Aorta (tissue), 5 donors: ENCODE measurements around the gene GLE1. TPM values are rescaled to one million over a fixed set of nuclear protein-coding genes. Genes with fewer than 3 reads are reported as not detected.

Source experiments
- ATAC-seq: fragments of 200-7000 bp; cut with Tn5 transposase; one replicate; pipeline ENCODE4 v1.9.1; 2022; ENCODE audit warnings: moderate library complexity; ENCODE audit not compliant: low FRiP score
- DNase-seq, 2 donors: peaks; one replicate each; pipeline ENCODE4 v3.0.0-alpha.2; 2020
- H3K27ac ChIP-seq, 2 donors: one replicate each; pipeline ENCODE4 v1.5.1; 2013; ENCODE audit warnings: low read length in 2 of 2, mild to moderate bottlenecking in 2 of 2, moderate library complexity in 2 of 2, control low read depth in 1 of 2, inconsistent platforms in 1 of 2, low read depth in 1 of 2
- H3K27me3 ChIP-seq, 2 donors: one replicate each; pipeline ENCODE4 v1.6.1; 2013; ENCODE audit warnings: control low read depth in 1 of 2, low read length in 1 of 2, mild to moderate bottlenecking in 1 of 2, moderate library complexity in 1 of 2; ENCODE audit not compliant: insufficient read depth in 2 of 2, control insufficient read depth in 1 of 2
- H3K36me3 ChIP-seq, 2 donors: one replicate each; pipeline ENCODE4 v1.6.1; 2013; ENCODE audit warnings: control low read depth in 1 of 2, low read length in 1 of 2, mild to moderate bottlenecking in 1 of 2; ENCODE audit not compliant: insufficient read depth in 2 of 2, control insufficient read depth in 1 of 2
- H3K4me1 ChIP-seq, 2 donors: one replicate each; pipeline ENCODE4 v1.6.1; 2013; ENCODE audit warnings: low read length in 2 of 2, control low read depth in 1 of 2, mild to moderate bottlenecking in 1 of 2, moderate library complexity in 1 of 2; ENCODE audit not compliant: insufficient read depth in 2 of 2, control insufficient read depth in 1 of 2
- H3K4me3 ChIP-seq, 2 donors: one replicate each; pipeline ENCODE4 v1.5.1; 2013; ENCODE audit warnings: low read length in 2 of 2, control low read depth in 1 of 2, mild to moderate bottlenecking in 1 of 2
- H3K9me3 ChIP-seq: one replicate; pipeline ENCODE4 v1.6.1; 2013; ENCODE audit warnings: mild to moderate bottlenecking, low read length; ENCODE audit not compliant: control insufficient read depth
- WGBS, 2 donors: extraction: QIAGEN DNeasy Blood & Tissue Kit; methylation state at CpG; one replicate each; pipeline ENCODE4 v1.1.7; 2013; 5-methylcytosine and 5-hydroxymethylcytosine counted together
- intact Hi-C, 2 donors: fragments of 100-400 bp; cut with DNase I; formaldehyde crosslinking; loops; one replicate each; pipeline versions ENCODE4 v1.14.2 to v1.15.0; 2022
- long read RNA-seq, 2 donors: library from polyadenylated mRNA; unstranded; transcript quantifications; one replicate each; pipeline ENCODE4 v2.0.0, GENCODE V29; 2020 to 2021
- polyA plus RNA-seq, 2 donors: library from polyadenylated mRNA; stranded (reverse); fragments of 200-250 nt; gene quantifications; one replicate each; pipeline ENCODE4 v1.2.3, GENCODE V29; 2013
- total RNA-seq, 2 donors: library from RNA; stranded (reverse); fragmentation: NEBNext Ultra II Directional; extraction: Animal tissue kit (Norgen Biotek cat#: 25700); gene quantifications; one replicate each; pipeline ENCODE4 v1.2.1, GENCODE V29; 2021
- donor health status: healthy with polysubstance abuse.
- donor health status: Bipolar disorder and iron deficiency.
- donor health status: DM: no; HTN: no; CAD: no.
- donor health status: DM: no; HTN: no; CAD: no.
- donor health status: DM: yes; HTN: yes; CAD: no.

The GLE1 gene
- total RNA-seq, result 10 to 100 TPM; 13.5 to 17.3 TPM
- 10 to 100 TPM in 1 of 2 donors, 1 to 10 TPM in 1; 6.9 to 12.2 TPM for polyA plus RNA-seq
- long read RNA-seq, donor 1, transcript GLE1-201 (16 exons, 3,321 nt), result major isoform, 21 of 37 reads
- long read RNA-seq, donor 1, partial matches to known transcripts, result 8 of 37 reads
- long read RNA-seq, donor 1, other reads (novel, unspliced or antisense), result 7 of 37 reads
- long read RNA-seq, donor 2, transcript GLE1-201 (16 exons, 3,321 nt), result major isoform, 12 of 20 reads
- long read RNA-seq, donor 2, partial matches to known transcripts, result 1 of 20 reads
- long read RNA-seq, donor 2, other reads (novel, unspliced or antisense), result 7 of 20 reads

- 0% methylated on average over 63 to 64 of the region's 64 CpGs for WGBS, 2 donors
Observed at GRCh38 chr9:128504485-128505413, at the start of gene GLE1. Gene GLE1, plus strand, starts transcription at chr9:128504719. Its CDS starts 87 bp downstream, at chr9:128504806.

GRCh38 chr9:128454991-128455390, 49.5 kb upstream of the GLE1 start:
- Histone ChIP-seq H3K4me1 (no peaks in the 10 kb centered on the region), H3K27ac (no peak overlapping the region), H3K36me3 (no peaks in the 10 kb centered on the region), H3K27me3 (no peaks in the 10 kb centered on the region), H3K9me3 (no peaks in the 10 kb centered on the region), H3K4me3 (no peak overlapping the region)
- intact Hi-C loops, result loop anchor here in 1 of 2 donors (5.0 kb wide), 1 partner anchor 47 kb away; the partner anchor contains the start of gene GLE1
- 83 to 85% methylated on average over 14 of the region's 14 CpGs for WGBS, 2 donors
- ATAC-seq (no peak), DNase-seq (no peak)

More at GRCh38 chr9:128504485-128505413, at the start of gene GLE1:
- no peaks in the 10 kb centered on the region for H3K9me3 ChIP-seq
- DNase-seq (peak; percentile 97 to 99), ATAC-seq (peak; percentile 98)
- H3K27ac ChIP-seq, result peak within 1 kb of the TSS in 1 of 2 donors; percentile 66
- H3K36me3 ChIP-seq, result no peaks in the 10 kb centered on the region
- peak within 1 kb of the TSS; percentile 65 to 88 for H3K4me3 ChIP-seq
- intact Hi-C loops, result loop anchor here (2.0 to 5.0 kb wide), 2 partner anchors 47 to 48 kb away; partner anchors contain the start of genes ODF2 (in 1 of the 2) and SPTAN1 (in 1 of the 2)
- peaks cover 0 to 4% of the 10 kb centered on the region in 2 donors for H3K4me1 ChIP-seq
- H3K27me3 ChIP-seq, result no peaks in the 10 kb centered on the region

- Histone ChIP-seq H3K4me1 (no peaks in the 10 kb centered on the region), H3K4me3 (peak within 1 kb of the TSS; percentile 57 to 70), H3K27me3 (no peaks in the 10 kb centered on the region), H3K27ac (peak within 1 kb of the TSS; percentile 26 to 32), H3K36me3 (no peaks in the 10 kb centered on the region), H3K9me3 (no peaks in the 10 kb centered on the region)
- peak; percentile 98 to 100 for DNase-seq
- intact Hi-C loops, result loop anchor here in 1 of 2 donors (5.0 kb wide), 1 partner anchor 46 kb away; the partner anchor contains the start of gene GLE1
- 0 to 1% methylated on average over 65 to 82 of the region's 82 CpGs for WGBS, 2 donors
- peak; percentile 97 for ATAC-seq
Observed at GRCh38 chr9:128455849-128456612, 48.5 kb upstream of the GLE1 start, which contains the start of gene ODF2. Gene ODF2, plus strand, starts transcription at chr9:128456006. Its CDS starts 86 bp downstream, at chr9:128456092.

- H3K27ac ChIP-seq, result peak overlapping the region in 1 of 2 donors; percentile 26
- no peaks in the 10 kb centered on the region for H3K4me1 ChIP-seq
- ATAC-seq (peak; percentile 82), DNase-seq (peak; percentile 80 to 89)
- H3K9me3 ChIP-seq, result no peaks in the 10 kb centered on the region
- 0 to 1% methylated on average over 36 to 48 of the region's 48 CpGs for WGBS, 2 donors
- intact Hi-C loops, result loop anchor here in 1 of 2 donors (5.0 kb wide), 1 partner anchor 46 kb away; the partner anchor contains the start of gene GLE1
- H3K27me3 ChIP-seq, result no peaks in the 10 kb centered on the region
- H3K36me3 ChIP-seq, result no peaks in the 10 kb centered on the region
- peak overlapping the region; percentile 57 to 70 for H3K4me3 ChIP-seq
Observed at GRCh38 chr9:128456613-128457061, 47.9 kb upstream of the GLE1 start.

GRCh38 chr9:128457207-128457606, 47.3 kb upstream of the GLE1 start:
- H3K27me3 ChIP-seq, result no peaks in the 10 kb centered on the region

GRCh38 chr9:128459011-128459410, 45.5 kb upstream of the GLE1 start:
- intact Hi-C loops, result loop anchor here in 1 of 2 donors (5.0 kb wide), 1 partner anchor 43 kb away; the partner anchor contains the start of gene GLE1
- Histone ChIP-seq H3K27ac (no peak overlapping the region), H3K27me3 (no peaks in the 10 kb centered on the region), H3K4me1 (no peaks in the 10 kb centered on the region), H3K9me3 (no peaks in the 10 kb centered on the region), H3K36me3 (peaks cover 3 to 4% of the 10 kb centered on the region in 2 donors), H3K4me3 (no peak overlapping the region)
- 80 to 81% methylated on average over 3 of the region's 3 CpGs for WGBS, 2 donors
- ATAC-seq, result no peak
- no peak for DNase-seq

More at GRCh38 chr9:128457207-128457606, 47.3 kb upstream of the GLE1 start:
- Histone ChIP-seq H3K9me3 (no peaks in the 10 kb centered on the region), H3K4me1 (no peaks in the 10 kb centered on the region), H3K4me3 (no peak overlapping the region), H3K27ac (no peak overlapping the region), H3K36me3 (no peaks in the 10 kb centered on the region)
- WGBS, 2 donors, result 38 to 43% methylated on average over 14 of the region's 14 CpGs
- no peak for ATAC-seq
- no peak for DNase-seq
- intact Hi-C loops, result loop anchor here in 1 of 2 donors (5.0 kb wide), 1 partner anchor 45 kb away; the partner anchor contains the start of gene GLE1

GRCh38 chr9:128469070-128469469, 35.4 kb upstream of the GLE1 start:
- H3K27me3 ChIP-seq, result no peaks in the 10 kb centered on the region
- no peaks in the 10 kb centered on the region for H3K36me3 ChIP-seq
- DNase-seq (peak in 1 of 2 donors; percentile 4), ATAC-seq (no peak)
- H3K27ac ChIP-seq, result no peak overlapping the region
- 89% methylated on average over 7 of the region's 7 CpGs for WGBS, 2 donors
- no peak overlapping the region for H3K4me3 ChIP-seq
- no peaks in the 10 kb centered on the region for H3K4me1 ChIP-seq
- intact Hi-C loops, result no loop called here
- H3K9me3 ChIP-seq, result no peaks in the 10 kb centered on the region
